ENCODE results near the gene FOXP2.

GRCh38 chr7:114689406-114689805 lies 274.8 kb downstream of the FOXP2 start:
- TF ChIP-seq, protein P1, sequence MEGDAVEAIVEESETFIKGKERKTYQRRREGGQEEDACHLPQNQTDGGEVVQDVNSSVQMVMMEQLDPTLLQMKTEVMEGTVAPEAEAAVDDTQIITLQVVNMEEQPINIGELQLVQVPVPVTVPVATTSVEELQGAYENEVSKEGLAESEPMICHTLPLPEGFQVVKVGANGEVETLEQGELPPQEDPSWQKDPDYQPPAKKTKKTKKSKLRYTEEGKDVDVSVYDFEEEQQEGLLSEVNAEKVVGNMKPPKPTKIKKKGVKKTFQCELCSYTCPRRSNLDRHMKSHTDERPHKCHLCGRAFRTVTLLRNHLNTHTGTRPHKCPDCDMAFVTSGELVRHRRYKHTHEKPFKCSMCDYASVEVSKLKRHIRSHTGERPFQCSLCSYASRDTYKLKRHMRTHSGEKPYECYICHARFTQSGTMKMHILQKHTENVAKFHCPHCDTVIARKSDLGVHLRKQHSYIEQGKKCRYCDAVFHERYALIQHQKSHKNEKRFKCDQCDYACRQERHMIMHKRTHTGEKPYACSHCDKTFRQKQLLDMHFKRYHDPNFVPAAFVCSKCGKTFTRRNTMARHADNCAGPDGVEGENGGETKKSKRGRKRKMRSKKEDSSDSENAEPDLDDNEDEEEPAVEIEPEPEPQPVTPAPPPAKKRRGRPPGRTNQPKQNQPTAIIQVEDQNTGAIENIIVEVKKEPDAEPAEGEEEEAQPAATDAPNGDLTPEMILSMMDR (IDR thresholded peaks at IDR 0.05; ENCODE audit: extremely low read depth in 1 of 2, insufficient read depth in 1 of 2, low read depth in 1 of 2, low read length in 2 of 2) = no peak
- TF ChIP-seq POLR2A (IDR thresholded peaks at IDR 0.05; ENCODE audit: low read depth, low read length) (no peak), EZH2 (IDR thresholded peaks at IDR 0.05; ENCODE audit: borderline replicate concordance, low read depth, low read length, severe bottlenecking) (no peak), POLR2AphosphoS5 (IDR thresholded peaks at IDR 0.05; ENCODE audit: insufficient read depth, low read depth, low read length) (no peak), JUN (IDR thresholded peaks at IDR 0.05; ENCODE audit: borderline replicate concordance, insufficient read depth, insufficient read length, low read depth) (no peak), FOS (IDR thresholded peaks at IDR 0.05; ENCODE audit: borderline replicate concordance, insufficient read depth, low read length) (no peak), MYC (IDR thresholded peaks at IDR 0.05; ENCODE audit: low read depth, low read length) (no peak)
- TF ChIP-seq, protein P2, sequence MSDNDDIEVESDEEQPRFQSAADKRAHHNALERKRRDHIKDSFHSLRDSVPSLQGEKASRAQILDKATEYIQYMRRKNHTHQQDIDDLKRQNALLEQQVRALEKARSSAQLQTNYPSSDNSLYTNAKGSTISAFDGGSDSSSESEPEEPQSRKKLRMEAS (IDR thresholded peaks at IDR 0.05; ENCODE audit: insufficient read depth, insufficient read length) = no peak

All from endothelial cell of umbilical vein (primary cell).